Stomach (tissue), 9 donors: ENCODE data around the gene L3MBTL4. TPM values are rescaled to one million over a fixed set of nuclear protein-coding genes. Genes with fewer than 3 reads are reported as not detected.

ENCODE experiments used
- DNase-seq, 2 donors: peaks; one replicate each; pipeline versions ENCODE4 v3.0.0 to v3.0.0-alpha.2; 2013 to 2019
- H3K27ac ChIP-seq, 5 donors: fragments of 200-600 bp in 4 of 5; sonication (generic) in 4 of 5; one replicate each; pipeline ENCODE4 v1.5.1; 2013 to 2019; ENCODE audit warnings: mild to moderate bottlenecking in 1 of 5, moderate library complexity in 1 of 5
- H3K27me3 ChIP-seq, 3 donors: fragments of 200-600 bp; sonication (generic); one replicate each; pipeline ENCODE4 v1.5.1; 2017 to 2019; ENCODE audit warnings: mixed run types in 1 of 3
- H3K36me3 ChIP-seq, 4 donors: fragments of 200-600 bp; sonication (generic); 1 replicate in 3 of 4; 2 replicates in 1 of 4; pipeline ENCODE4 v1.5.1; 2016 to 2019
- H3K4me1 ChIP-seq, 4 donors: fragments of 200-600 bp; sonication (generic); one replicate each; pipeline ENCODE4 v1.5.1; 2016 to 2019
- H3K4me3 ChIP-seq, 4 donors: fragments of 200-600 bp; sonication (generic) in 3 of 4; one replicate each; pipeline ENCODE4 v1.5.1; 2016 to 2019; ENCODE audit warnings: mild to moderate bottlenecking in 1 of 4
- H3K9me3 ChIP-seq, 4 donors: fragments of 200-600 bp; sonication (generic); one replicate each; pipeline ENCODE4 v1.5.1; 2016 to 2019
- CTCF ChIP-seq, 7 experiments: fragments of 450-650 bp in 4 of 7; fragments of 200-600 bp in 3 of 7; sonication (generic) in 3 of 7; IDR thresholded peaks; one replicate each; pipeline ENCODE4 v1.5.1; 2016 to 2019; ENCODE audit warnings: antibody characterized with exemption in 7 of 7, control low read depth in 2 of 7, mild to moderate bottlenecking in 1 of 7
- EP300 ChIP-seq: sonication (generic); formaldehyde crosslinking; IDR thresholded peaks from one replicate; pipeline ENCODE4 v1.6.1; 2017; ENCODE audit warnings: antibody characterized with exemption
- POLR2A ChIP-seq, 4 donors: fragments of 450-650 bp; IDR thresholded peaks; one replicate each; pipeline ENCODE4 v1.6.1; 2016; ENCODE audit warnings: antibody characterized with exemption in 4 of 4, control low read depth in 2 of 4, mild to moderate bottlenecking in 1 of 4, moderate library complexity in 1 of 4
- POLR2AphosphoS5 ChIP-seq, 3 donors: sonication (generic); formaldehyde crosslinking; IDR thresholded peaks; one replicate each; pipeline ENCODE4 v1.6.1; 2016; ENCODE audit warnings: antibody characterized with exemption in 3 of 3
- WGBS, 5 donors: extraction: QIAGEN DNeasy Blood & Tissue Kit in 3 of 5; methylation state at CpG; one replicate each; pipeline versions ENCODE4 v1.1.5 to v1.1.7; 2013 to 2018; 5-methylcytosine and 5-hydroxymethylcytosine counted together
- intact Hi-C: fragments of 100-400 bp; cut with DNase I; formaldehyde crosslinking; loops from one replicate; pipeline ENCODE4 v1.15.1; 2023; ENCODE audit warnings: low total_unique reads
- polyA plus RNA-seq, 3 donors: library from polyadenylated mRNA; stranded (reverse); fragments of 200-250 nt; gene quantifications; one replicate each; pipeline ENCODE4 v1.2.3, GENCODE V29; 2013
- total RNA-seq, 5 donors: library from RNA; depleted of rRNA; stranded (reverse); fragments of >200 nt; gene quantifications; one replicate each; pipeline versions ENCODE4 v1.1.0 to v1.2.3, GENCODE V29; 2014 to 2016
- donor health status: healthy with polysubstance abuse.
- donor health status: Bipolar disorder and iron deficiency.
- donor health status: healthy.

Gene L3MBTL4
- total and polyA plus RNA-seq, 8 donors, result 1.9 to 23.3 (median 7.6) TPM

- H3K4me3 ChIP-seq, result no peak overlapping the region
- H3K9me3 ChIP-seq, result no peaks in the 10 kb centered on the region
- H3K4me1 ChIP-seq, result no peaks in the 10 kb centered on the region
- no peaks in the 10 kb centered on the region for H3K36me3 ChIP-seq
- TF ChIP-seq POLR2AphosphoS5 (IDR thresholded peaks at IDR 0.05), result no peak
- no peak for TF ChIP-seq POLR2A (IDR thresholded peaks at IDR 0.05)
- TF ChIP-seq CTCF (IDR thresholded peaks at IDR 0.05), result no peak
- no peak for TF ChIP-seq EP300
- no peaks in the 10 kb centered on the region for H3K27me3 ChIP-seq
- no peak overlapping the region for H3K27ac ChIP-seq
- peak in 1 of 2 donors; percentile 26 for DNase-seq
- intact Hi-C loops, result no loop called here
- WGBS, 5 donors, result 84 to 89% (median 86%) methylated on average over 11 of the region's 11 CpGs
These were observed 401.4 kb downstream of the L3MBTL4 start for GRCh38 chr18:6013171-6013810.

- Histone ChIP-seq H3K27me3 (no peaks in the 10 kb centered on the region), H3K4me3 (no peak overlapping the region), H3K27ac (no peak overlapping the region), H3K36me3 (no peaks in the 10 kb centered on the region), H3K9me3 (no peaks in the 10 kb centered on the region), H3K4me1 (no peaks in the 10 kb centered on the region)
- intact Hi-C loops, result no loop called here
- DNase-seq, result no peak
- TF ChIP-seq POLR2AphosphoS5 (IDR thresholded peaks at IDR 0.05) (no peak), EP300 (no peak), CTCF (IDR thresholded peaks at IDR 0.05) (no peak), POLR2A (IDR thresholded peaks at IDR 0.05) (no peak)
- 85 to 95% (median 94%) methylated on average over 1 of the region's 1 CpG for WGBS, 5 donors
These were observed 403.8 kb downstream of the L3MBTL4 start for GRCh38 chr18:6010921-6011320.

GRCh38 chr18:6010284-6010683, 404.4 kb downstream of the L3MBTL4 start:
- Histone ChIP-seq H3K4me3 (no peak overlapping the region), H3K27me3 (no peaks in the 10 kb centered on the region), H3K4me1 (no peaks in the 10 kb centered on the region), H3K36me3 (no peaks in the 10 kb centered on the region), H3K9me3 (no peaks in the 10 kb centered on the region), H3K27ac (no peak overlapping the region)
- intact Hi-C loops, result no loop called here
- no peak for TF ChIP-seq POLR2A (IDR thresholded peaks at IDR 0.05)
- no peak for TF ChIP-seq EP300
- no peak for TF ChIP-seq CTCF (IDR thresholded peaks at IDR 0.05)
- no peak for TF ChIP-seq POLR2AphosphoS5 (IDR thresholded peaks at IDR 0.05)
- WGBS, 5 donors, result 88 to 95% (median 93%) methylated on average over 5 of the region's 5 CpGs
- peak in 1 of 2 donors; percentile 4 for DNase-seq

GRCh38 chr18:6009756-6010155, 405.0 kb downstream of the L3MBTL4 start:
- Histone ChIP-seq H3K9me3 (no peaks in the 10 kb centered on the region), H3K4me3 (no peak overlapping the region), H3K27me3 (no peaks in the 10 kb centered on the region), H3K4me1 (no peaks in the 10 kb centered on the region), H3K36me3 (no peaks in the 10 kb centered on the region), H3K27ac (no peak overlapping the region)
- no peak for TF ChIP-seq EP300
- TF ChIP-seq CTCF (IDR thresholded peaks at IDR 0.05), result no peak
- TF ChIP-seq POLR2A (IDR thresholded peaks at IDR 0.05), result no peak
- no peak for TF ChIP-seq POLR2AphosphoS5 (IDR thresholded peaks at IDR 0.05)
- DNase-seq, result no peak
- intact Hi-C loops, result no loop called here
- WGBS, 5 donors, result 78 to 82% (median 79%) methylated on average over 4 of the region's 4 CpGs
